HCT116 (cell line): ENCODE results near the gene UGT1A3.

Source experiments
- CBX3 ChIP-seq: IDR thresholded peaks from 2 replicates; pipeline ENCODE4 v1.6.1; 2012; ENCODE audit warnings: low read depth
- CEBPB ChIP-seq: IDR thresholded peaks from 2 replicates; pipeline ENCODE4 v1.6.1; 2012; ENCODE audit warnings: low read depth
- POLR2AphosphoS5 ChIP-seq: IDR thresholded peaks from 2 replicates; pipeline ENCODE4 v1.6.1; 2011; ENCODE audit warnings: mild to moderate bottlenecking, low read depth, low read length, moderate library complexity
- YY1 ChIP-seq: IDR thresholded peaks from 2 replicates; pipeline ENCODE4 v1.6.1; 2011; ENCODE audit warnings: low read length, low read depth, moderate library complexity, mild to moderate bottlenecking; ENCODE audit not compliant: insufficient replicate concordance; ENCODE audit errors: extremely low read depth
- TF ChIP-seq, protein P1 (sequence below), 3 experiments: fragments of 200-600 bp in 1 of 3; sonication (generic) in 1 of 3; IDR thresholded peaks in 2 of 3; conservative IDR thresholded peaks in 1 of 3; 2 replicates each; pipeline ENCODE4 v1.5.1; 2012 to 2017; ENCODE audit warnings: low read depth in 2 of 3, low read length in 2 of 3, antibody characterized with exemption in 1 of 3, borderline replicate concordance in 1 of 3, control low read depth in 1 of 3, mild to moderate bottlenecking in 1 of 3, mixed read lengths in 1 of 3, mixed run types in 1 of 3, moderate library complexity in 1 of 3; ENCODE audit not compliant: insufficient read depth in 1 of 3
- TF ChIP-seq, protein P2 (sequence below): IDR thresholded peaks from 2 replicates; pipeline ENCODE4 v1.6.1; 2012; ENCODE audit warnings: low read depth

DNA sequence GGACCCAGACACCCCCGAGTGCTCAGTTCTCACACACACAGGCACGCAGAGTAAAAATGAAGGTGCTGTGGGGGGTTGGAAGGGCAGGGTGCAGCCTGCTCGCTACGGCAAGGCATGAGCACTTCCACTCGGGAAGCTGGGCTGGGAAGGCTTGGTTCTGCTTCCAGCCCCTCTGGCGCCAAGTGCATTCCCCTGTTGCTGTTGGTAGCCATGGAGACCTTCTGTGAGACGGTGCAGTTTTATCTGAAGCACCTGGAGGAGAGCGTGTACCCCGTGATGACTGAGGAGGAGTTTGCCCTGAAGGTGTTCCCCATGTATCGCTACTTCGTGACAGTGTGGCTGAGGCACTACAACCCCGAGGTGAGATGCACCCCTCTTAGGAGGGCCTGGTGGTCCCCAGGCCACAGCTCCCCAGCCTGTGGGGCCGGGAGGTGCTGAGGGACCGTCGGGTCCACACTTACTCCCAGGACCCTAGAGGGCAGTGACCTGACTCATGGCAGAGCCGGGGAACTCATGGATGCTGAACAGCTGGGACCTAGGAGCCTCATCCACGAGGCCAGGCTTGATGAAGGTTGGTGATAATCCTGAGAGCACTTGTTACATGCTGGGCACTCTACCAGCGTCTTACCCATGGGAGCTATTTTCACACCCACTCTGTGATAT, 64.8 kb downstream of the UGT1A3 start:
- TF ChIP-seq YY1 (no peak), CEBPB (no peak), POLR2AphosphoS5 (no peak), CBX3 (no peak)
- TF ChIP-seq, protein P1, sequence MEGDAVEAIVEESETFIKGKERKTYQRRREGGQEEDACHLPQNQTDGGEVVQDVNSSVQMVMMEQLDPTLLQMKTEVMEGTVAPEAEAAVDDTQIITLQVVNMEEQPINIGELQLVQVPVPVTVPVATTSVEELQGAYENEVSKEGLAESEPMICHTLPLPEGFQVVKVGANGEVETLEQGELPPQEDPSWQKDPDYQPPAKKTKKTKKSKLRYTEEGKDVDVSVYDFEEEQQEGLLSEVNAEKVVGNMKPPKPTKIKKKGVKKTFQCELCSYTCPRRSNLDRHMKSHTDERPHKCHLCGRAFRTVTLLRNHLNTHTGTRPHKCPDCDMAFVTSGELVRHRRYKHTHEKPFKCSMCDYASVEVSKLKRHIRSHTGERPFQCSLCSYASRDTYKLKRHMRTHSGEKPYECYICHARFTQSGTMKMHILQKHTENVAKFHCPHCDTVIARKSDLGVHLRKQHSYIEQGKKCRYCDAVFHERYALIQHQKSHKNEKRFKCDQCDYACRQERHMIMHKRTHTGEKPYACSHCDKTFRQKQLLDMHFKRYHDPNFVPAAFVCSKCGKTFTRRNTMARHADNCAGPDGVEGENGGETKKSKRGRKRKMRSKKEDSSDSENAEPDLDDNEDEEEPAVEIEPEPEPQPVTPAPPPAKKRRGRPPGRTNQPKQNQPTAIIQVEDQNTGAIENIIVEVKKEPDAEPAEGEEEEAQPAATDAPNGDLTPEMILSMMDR (IDR thresholded peaks at IDR 0.05 in 2 of 3, conservative IDR thresholded peaks at IDR 0.05 in 1 of 3; ENCODE audit: borderline replicate concordance in 1 of 3, insufficient read depth in 1 of 3, low read depth in 2 of 3, low read length in 2 of 3) = no peak
- TF ChIP-seq, protein P2, sequence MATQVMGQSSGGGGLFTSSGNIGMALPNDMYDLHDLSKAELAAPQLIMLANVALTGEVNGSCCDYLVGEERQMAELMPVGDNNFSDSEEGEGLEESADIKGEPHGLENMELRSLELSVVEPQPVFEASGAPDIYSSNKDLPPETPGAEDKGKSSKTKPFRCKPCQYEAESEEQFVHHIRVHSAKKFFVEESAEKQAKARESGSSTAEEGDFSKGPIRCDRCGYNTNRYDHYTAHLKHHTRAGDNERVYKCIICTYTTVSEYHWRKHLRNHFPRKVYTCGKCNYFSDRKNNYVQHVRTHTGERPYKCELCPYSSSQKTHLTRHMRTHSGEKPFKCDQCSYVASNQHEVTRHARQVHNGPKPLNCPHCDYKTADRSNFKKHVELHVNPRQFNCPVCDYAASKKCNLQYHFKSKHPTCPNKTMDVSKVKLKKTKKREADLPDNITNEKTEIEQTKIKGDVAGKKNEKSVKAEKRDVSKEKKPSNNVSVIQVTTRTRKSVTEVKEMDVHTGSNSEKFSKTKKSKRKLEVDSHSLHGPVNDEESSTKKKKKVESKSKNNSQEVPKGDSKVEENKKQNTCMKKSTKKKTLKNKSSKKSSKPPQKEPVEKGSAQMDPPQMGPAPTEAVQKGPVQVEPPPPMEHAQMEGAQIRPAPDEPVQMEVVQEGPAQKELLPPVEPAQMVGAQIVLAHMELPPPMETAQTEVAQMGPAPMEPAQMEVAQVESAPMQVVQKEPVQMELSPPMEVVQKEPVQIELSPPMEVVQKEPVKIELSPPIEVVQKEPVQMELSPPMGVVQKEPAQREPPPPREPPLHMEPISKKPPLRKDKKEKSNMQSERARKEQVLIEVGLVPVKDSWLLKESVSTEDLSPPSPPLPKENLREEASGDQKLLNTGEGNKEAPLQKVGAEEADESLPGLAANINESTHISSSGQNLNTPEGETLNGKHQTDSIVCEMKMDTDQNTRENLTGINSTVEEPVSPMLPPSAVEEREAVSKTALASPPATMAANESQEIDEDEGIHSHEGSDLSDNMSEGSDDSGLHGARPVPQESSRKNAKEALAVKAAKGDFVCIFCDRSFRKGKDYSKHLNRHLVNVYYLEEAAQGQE = no peak
